Left ventricle myocardium inferior (tissue), 1 donor: ENCODE measurements around the gene ACACB. TPM values are rescaled to one million over a fixed set of nuclear protein-coding genes. Genes with fewer than 3 reads are reported as not detected.

ENCODE experiments used
- DNase-seq: peaks from one replicate; pipeline ENCODE4 v3.0.0-alpha.2; 2020
- H3K27ac ChIP-seq: fragments of 200-600 bp; replicated peaks from 2 replicates; pipeline ENCODE4 v1.8.0; 2021
- H3K27me3 ChIP-seq: fragments of 200-600 bp; 2 replicates; pipeline ENCODE4 v1.8.0; 2021; ENCODE audit warnings: low read depth
- H3K36me3 ChIP-seq: fragments of 200-600 bp; 2 replicates; pipeline ENCODE4 v1.8.0; 2021
- H3K4me1 ChIP-seq: fragments of 200-600 bp; 2 replicates; pipeline ENCODE4 v1.8.0; 2021
- H3K4me3 ChIP-seq: fragments of 200-600 bp; 2 replicates; pipeline ENCODE4 v1.8.0; 2021; ENCODE audit warnings: mild to moderate bottlenecking, moderate library complexity
- H3K9me3 ChIP-seq: fragments of 200-600 bp; replicated peaks from 2 replicates; pipeline ENCODE4 v1.8.0; 2021
- CTCF ChIP-seq: fragments of 200-600 bp; IDR thresholded peaks from 2 replicates; pipeline ENCODE4 v1.8.0; 2021; ENCODE audit warnings: antibody characterized with exemption, mild to moderate bottlenecking, borderline replicate concordance
- intact Hi-C: fragments of 100-400 bp; cut with micrococcal nuclease; formaldehyde crosslinking; loops from one replicate; pipeline ENCODE4 v1.11.0; 2022
- total RNA-seq: library from RNA; stranded (reverse); fragmentation: NEBNext Ultra II Directional; extraction: Animal tissue kit (Norgen Biotek cat#: 25700); gene quantifications from one replicate; pipeline ENCODE4 v1.2.1, GENCODE V29; 2021
- donor health status: DM: no; HTN: yes; CAD: no; lungs with severe emphysema.

The ACACB gene
- total RNA-seq, 1 donor from 2014 or later, result 123 TPM

- H3K4me3 ChIP-seq, result no peak overlapping the region
- intact Hi-C loops, result no loop called here
- DNase-seq, result no peak
- no peak for TF ChIP-seq CTCF
- H3K9me3 ChIP-seq, result no peaks in the 10 kb centered on the region
- no peaks in the 10 kb centered on the region for H3K27me3 ChIP-seq
- no peaks in the 10 kb centered on the region for H3K4me1 ChIP-seq
- no peak overlapping the region for H3K27ac ChIP-seq
- no peaks in the 10 kb centered on the region for H3K36me3 ChIP-seq
These were observed 168.0 kb downstream of the ACACB start for GRCh38 chr12:109284392-109284791.

DNA sequence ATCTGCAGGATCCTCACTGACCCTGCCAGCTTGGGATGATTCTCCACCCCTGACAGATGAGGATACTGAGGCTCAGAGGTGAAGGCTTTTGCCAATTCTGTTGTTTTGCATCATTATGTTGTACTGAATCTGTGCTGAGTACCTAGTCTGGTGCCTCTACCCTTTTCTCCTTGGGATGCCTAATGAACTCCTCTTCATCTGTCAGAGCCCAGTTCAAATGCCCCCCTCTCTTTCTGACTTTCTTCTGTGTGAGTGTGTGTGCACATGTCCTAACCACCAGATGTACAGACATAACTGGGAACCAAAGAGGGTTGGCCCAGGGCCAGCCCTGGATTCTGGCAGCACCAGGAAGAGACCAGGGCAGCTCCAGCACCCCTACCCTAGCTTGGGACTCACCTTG, 169.9 kb downstream of the ACACB start:
- H3K4me3 ChIP-seq, result no peak overlapping the region
- intact Hi-C loops, result no loop called here
- DNase-seq, result no peak

DNA sequence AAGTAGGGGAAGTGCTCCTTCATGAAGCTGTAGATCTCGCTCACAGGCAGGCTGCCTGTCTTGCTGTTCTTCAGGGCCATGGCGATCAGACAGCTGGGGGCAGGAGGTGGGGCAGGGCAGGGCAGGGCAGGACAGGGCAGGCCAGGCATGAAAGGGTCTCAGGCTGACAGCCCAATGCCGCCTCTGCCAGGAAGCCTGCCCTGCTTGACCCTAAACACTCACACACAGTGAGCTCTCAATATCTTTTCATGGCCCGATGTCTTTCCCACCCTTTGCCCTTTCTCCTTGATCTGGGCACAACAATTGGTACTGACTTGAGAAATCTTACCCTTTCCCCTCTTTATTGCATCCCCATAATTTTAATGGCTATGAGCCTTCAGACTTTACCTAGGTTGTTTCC, 170.3 kb downstream of the ACACB start:
- peaks cover 2% of the 10 kb centered on the region for H3K27me3 ChIP-seq
- H3K27ac ChIP-seq, result no peak overlapping the region
- no peaks in the 10 kb centered on the region for H3K36me3 ChIP-seq
- no peaks in the 10 kb centered on the region for H3K9me3 ChIP-seq
- TF ChIP-seq CTCF, result no peak
- H3K4me1 ChIP-seq, result peaks cover 7% of the 10 kb centered on the region
- no peak for DNase-seq
- H3K4me3 ChIP-seq, result no peak overlapping the region
- intact Hi-C loops, result no loop called here

More for the DNA sequence above, 169.9 kb downstream of the ACACB start:
- TF ChIP-seq CTCF, result no peak
- Histone ChIP-seq H3K27ac (no peak overlapping the region), H3K36me3 (no peaks in the 10 kb centered on the region), H3K27me3 (no peaks in the 10 kb centered on the region), H3K9me3 (no peaks in the 10 kb centered on the region), H3K4me1 (peaks cover 4% of the 10 kb centered on the region)

GRCh38 chr12:109287181-109287580, 170.8 kb downstream of the ACACB start:
- H3K36me3 ChIP-seq, result no peaks in the 10 kb centered on the region
- intact Hi-C loops, result no loop called here
- peaks cover 7% of the 10 kb centered on the region for H3K27me3 ChIP-seq
- H3K9me3 ChIP-seq, result no peaks in the 10 kb centered on the region
- no peak overlapping the region for H3K27ac ChIP-seq
- no peak for TF ChIP-seq CTCF
- H3K4me1 ChIP-seq, result peaks cover 12% of the 10 kb centered on the region
- no peak for DNase-seq
- no peak overlapping the region for H3K4me3 ChIP-seq

GRCh38 chr12:109287811-109288469, 171.6 kb downstream of the ACACB start:
- H3K4me1 ChIP-seq, result peaks cover 13% of the 10 kb centered on the region
- no peak for DNase-seq
- H3K27ac ChIP-seq, result no peak overlapping the region
- H3K36me3 ChIP-seq, result no peaks in the 10 kb centered on the region
- no peaks in the 10 kb centered on the region for H3K9me3 ChIP-seq
- no peak for TF ChIP-seq CTCF
- intact Hi-C loops, result no loop called here
- H3K27me3 ChIP-seq, result peaks cover 14% of the 10 kb centered on the region
- H3K4me3 ChIP-seq, result no peak overlapping the region

DNA sequence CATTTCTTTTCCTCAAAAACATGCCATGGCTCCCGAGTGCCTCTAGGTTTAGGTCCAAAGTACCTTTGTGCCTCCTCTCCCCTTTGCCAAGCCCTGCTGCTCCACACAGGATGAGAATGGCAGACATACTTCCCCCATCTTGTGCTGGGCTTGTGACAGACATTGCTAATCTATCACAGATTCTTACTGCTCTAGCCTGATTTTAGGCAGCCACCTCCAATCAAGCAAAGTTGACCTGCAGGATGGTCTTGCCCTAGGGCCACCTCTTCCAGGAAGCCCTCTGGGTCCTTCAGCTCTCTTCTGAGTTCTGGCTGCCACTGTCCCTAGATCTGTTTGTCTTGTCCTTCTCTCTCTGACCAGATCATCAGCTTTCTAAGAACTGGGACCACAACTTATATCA, 172.2 kb downstream of the ACACB start:
- no peak for TF ChIP-seq CTCF

More for the DNA sequence above, 172.2 kb downstream of the ACACB start:
- peaks cover 14% of the 10 kb centered on the region for H3K27me3 ChIP-seq
- H3K9me3 ChIP-seq, result no peaks in the 10 kb centered on the region
- H3K4me1 ChIP-seq, result peaks cover 13% of the 10 kb centered on the region
- H3K27ac ChIP-seq, result no peak overlapping the region
- H3K36me3 ChIP-seq, result no peaks in the 10 kb centered on the region
- intact Hi-C loops, result no loop called here
- no peak overlapping the region for H3K4me3 ChIP-seq
- DNase-seq, result no peak
